Measurements from ENCODE around the gene ADD2.

The ADD2 gene

DNA sequence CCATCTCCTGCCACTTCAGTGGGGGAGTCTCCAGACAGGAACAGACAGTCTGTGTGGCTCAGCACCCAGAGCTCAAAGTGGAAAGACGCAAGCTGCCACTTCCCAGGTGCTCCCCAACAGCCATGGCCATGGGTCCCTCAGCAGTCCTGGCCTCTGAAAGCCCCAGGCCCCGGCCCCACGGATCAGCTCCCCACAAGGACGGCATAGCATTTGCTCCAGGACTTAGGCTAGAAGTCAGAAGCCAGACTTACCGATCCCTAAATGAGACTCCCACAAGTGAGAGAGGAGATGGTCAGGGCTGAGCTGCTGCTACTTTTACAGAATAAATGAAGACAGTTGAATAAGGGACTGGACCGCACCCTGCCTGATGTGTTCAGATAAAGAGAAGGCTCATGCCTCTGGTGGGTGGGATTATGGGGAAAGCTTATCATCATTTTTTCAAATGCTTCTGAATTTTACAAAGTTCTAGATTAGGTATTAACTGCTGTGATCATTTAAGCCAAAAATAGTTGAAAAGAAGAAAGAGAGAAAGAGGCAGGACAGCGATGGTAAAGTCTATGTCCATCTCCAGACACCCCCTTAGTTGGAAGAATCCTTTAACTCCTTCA is 50.5 kb downstream of the ADD2 start:
- TF ChIP-seq, protein P1, sequence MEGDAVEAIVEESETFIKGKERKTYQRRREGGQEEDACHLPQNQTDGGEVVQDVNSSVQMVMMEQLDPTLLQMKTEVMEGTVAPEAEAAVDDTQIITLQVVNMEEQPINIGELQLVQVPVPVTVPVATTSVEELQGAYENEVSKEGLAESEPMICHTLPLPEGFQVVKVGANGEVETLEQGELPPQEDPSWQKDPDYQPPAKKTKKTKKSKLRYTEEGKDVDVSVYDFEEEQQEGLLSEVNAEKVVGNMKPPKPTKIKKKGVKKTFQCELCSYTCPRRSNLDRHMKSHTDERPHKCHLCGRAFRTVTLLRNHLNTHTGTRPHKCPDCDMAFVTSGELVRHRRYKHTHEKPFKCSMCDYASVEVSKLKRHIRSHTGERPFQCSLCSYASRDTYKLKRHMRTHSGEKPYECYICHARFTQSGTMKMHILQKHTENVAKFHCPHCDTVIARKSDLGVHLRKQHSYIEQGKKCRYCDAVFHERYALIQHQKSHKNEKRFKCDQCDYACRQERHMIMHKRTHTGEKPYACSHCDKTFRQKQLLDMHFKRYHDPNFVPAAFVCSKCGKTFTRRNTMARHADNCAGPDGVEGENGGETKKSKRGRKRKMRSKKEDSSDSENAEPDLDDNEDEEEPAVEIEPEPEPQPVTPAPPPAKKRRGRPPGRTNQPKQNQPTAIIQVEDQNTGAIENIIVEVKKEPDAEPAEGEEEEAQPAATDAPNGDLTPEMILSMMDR (IDR thresholded peaks at IDR 0.05; ENCODE audit: poor library complexity, severe bottlenecking), result no peak
- peaks cover 8% of the 10 kb centered on the region for H3K27me3 ChIP-seq (ENCODE audit: insufficient read depth, poor library complexity, severe bottlenecking)
- no peak overlapping the region for H3K27ac ChIP-seq (ENCODE audit: poor library complexity, severe bottlenecking)
- no peak for ATAC-seq (ENCODE audit: low read depth)
- H3K4me1 ChIP-seq (ENCODE audit: insufficient read depth, poor library complexity, severe bottlenecking), result no peaks in the 10 kb centered on the region
- H3K36me3 ChIP-seq (ENCODE audit: low read depth), result no peaks in the 10 kb centered on the region
- H3K4me3 ChIP-seq (ENCODE audit: severe bottlenecking), result no peak overlapping the region
- no peak for DNase-seq (ENCODE audit: low spot score)
- H3K9me3 ChIP-seq (ENCODE audit: severe bottlenecking), result no peaks in the 10 kb centered on the region

DNA sequence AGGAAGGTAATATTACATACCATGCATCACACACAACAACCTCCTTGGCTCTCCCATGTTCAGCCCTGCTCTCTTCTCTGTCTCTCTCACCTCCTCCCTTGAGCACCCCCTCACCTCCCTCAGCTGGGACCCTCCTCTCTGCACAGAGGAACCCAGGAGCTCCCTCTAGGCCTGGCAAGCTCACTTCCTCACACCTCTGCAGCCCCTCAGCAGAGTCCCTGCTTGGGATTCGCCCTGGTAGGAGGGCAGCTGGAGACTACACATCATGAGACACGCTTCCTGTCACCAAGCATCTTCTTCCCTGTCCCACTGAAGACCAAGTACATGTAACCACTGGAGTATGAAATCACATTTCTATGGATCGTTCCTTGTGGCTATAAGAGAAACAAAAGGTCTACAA is 51.0 kb downstream of the ADD2 start:
- Histone ChIP-seq H3K27ac (ENCODE audit: poor library complexity, severe bottlenecking) (no peak overlapping the region), H3K9me3 (ENCODE audit: severe bottlenecking) (no peaks in the 10 kb centered on the region), H3K4me1 (ENCODE audit: insufficient read depth, poor library complexity, severe bottlenecking) (no peaks in the 10 kb centered on the region), H3K27me3 (ENCODE audit: insufficient read depth, poor library complexity, severe bottlenecking) (peaks cover 8% of the 10 kb centered on the region), H3K4me3 (ENCODE audit: severe bottlenecking) (no peak overlapping the region), H3K36me3 (ENCODE audit: low read depth) (no peaks in the 10 kb centered on the region)
- no peak for ATAC-seq (ENCODE audit: low read depth)
- TF ChIP-seq, protein P1 (IDR thresholded peaks at IDR 0.05; ENCODE audit: poor library complexity, severe bottlenecking), result no peak
- DNase-seq (ENCODE audit: low spot score), result no peak

DNA sequence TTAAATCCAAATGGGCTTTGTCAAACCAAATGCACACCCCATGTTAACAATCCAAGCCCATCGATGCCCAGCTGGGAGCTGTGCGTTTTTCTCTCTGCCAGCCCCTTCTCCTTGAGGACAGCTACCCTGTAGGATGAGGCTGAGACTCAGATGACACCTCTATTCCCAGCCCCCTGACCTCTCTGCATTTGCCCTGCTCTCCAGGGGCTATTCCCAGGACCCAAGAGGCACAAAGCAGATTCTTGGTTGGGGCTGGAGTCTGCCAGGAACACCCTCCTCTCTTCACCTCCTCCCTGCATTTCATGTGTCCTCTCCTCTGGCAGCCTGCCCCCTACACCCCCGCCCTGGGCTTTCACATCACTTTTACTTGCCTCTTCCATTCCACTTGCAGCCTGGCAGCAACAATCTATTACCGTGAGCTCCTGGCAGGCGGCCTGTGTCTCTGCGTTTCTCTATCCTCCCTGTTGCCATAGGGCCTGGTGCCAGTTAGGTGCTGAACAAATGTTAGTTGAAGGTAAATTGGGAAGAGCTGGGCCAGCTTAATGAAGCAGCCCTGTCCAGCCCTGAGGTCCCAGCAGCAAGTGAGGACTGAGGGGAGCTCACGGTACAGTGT is 51.8 kb downstream of the ADD2 start:
- H3K4me1 ChIP-seq (ENCODE audit: insufficient read depth, poor library complexity, severe bottlenecking), result no peaks in the 10 kb centered on the region

DNA sequence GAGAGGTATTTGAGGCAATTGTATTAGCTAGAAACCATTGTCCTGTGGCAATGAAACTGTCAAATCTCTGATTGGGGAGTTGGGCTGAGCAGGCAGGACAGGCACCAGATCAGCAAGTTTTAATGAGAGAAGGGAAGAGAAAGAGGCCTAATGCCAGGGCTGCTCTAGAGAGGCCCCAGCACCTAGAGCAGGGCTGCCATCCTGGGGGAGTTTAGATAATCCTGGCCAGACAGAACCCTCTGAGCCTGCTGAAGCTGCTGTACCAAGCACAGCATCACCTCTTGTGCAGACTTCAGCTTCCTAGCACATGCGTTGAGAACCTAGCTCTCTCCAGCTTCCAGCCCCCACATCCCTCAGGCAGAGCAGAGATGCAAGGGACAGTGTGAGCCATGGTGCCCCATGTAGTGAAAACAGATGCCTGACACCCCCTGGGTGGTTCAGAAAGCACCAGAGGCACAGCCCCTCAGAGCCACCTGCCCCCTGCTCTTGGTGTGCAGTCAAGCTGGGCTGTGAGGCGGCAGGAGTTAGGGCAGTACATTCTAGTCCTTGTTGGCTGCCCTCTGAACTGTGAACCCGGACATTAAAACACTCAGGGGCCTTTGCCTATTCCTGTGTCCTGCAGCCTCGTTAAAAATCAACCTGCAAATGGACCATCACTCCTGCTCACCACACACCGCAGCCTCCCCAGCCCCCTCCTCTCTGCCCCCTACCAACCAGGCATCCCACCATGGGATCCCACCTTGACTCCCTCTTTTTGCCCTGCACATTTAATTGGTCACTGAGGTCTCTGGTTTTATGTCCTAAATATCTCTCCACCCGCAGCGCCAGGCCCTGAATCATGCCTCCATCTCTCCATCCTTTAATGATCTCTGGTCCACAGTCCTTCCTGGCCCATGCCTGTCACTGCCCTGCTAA is 52.7 kb downstream of the ADD2 start:
- H3K4me1 ChIP-seq (ENCODE audit: insufficient read depth, poor library complexity, severe bottlenecking), result no peaks in the 10 kb centered on the region
- peaks cover 10% of the 10 kb centered on the region for H3K27me3 ChIP-seq (ENCODE audit: insufficient read depth, poor library complexity, severe bottlenecking)
- TF ChIP-seq, protein P1 (IDR thresholded peaks at IDR 0.05; ENCODE audit: poor library complexity, severe bottlenecking), result no peak
- H3K36me3 ChIP-seq (ENCODE audit: low read depth), result no peaks in the 10 kb centered on the region
- DNase-seq (ENCODE audit: low spot score), result no peak
- H3K27ac ChIP-seq (ENCODE audit: poor library complexity, severe bottlenecking), result no peak overlapping the region
- no peak overlapping the region for H3K4me3 ChIP-seq (ENCODE audit: severe bottlenecking)
- ATAC-seq (ENCODE audit: low read depth), result no peak
- H3K9me3 ChIP-seq (ENCODE audit: severe bottlenecking), result no peaks in the 10 kb centered on the region

More for the DNA sequence above, 51.8 kb downstream of the ADD2 start:
- DNase-seq (ENCODE audit: low spot score), result no peak
- H3K36me3 ChIP-seq (ENCODE audit: low read depth), result no peaks in the 10 kb centered on the region
- ATAC-seq (ENCODE audit: low read depth), result no peak
- H3K27ac ChIP-seq (ENCODE audit: poor library complexity, severe bottlenecking), result no peak overlapping the region
- TF ChIP-seq, protein P1 (IDR thresholded peaks at IDR 0.05; ENCODE audit: poor library complexity, severe bottlenecking), result no peak
- H3K4me3 ChIP-seq (ENCODE audit: severe bottlenecking), result no peak overlapping the region
- no peaks in the 10 kb centered on the region for H3K9me3 ChIP-seq (ENCODE audit: severe bottlenecking)
- H3K27me3 ChIP-seq (ENCODE audit: insufficient read depth, poor library complexity, severe bottlenecking), result peaks cover 8% of the 10 kb centered on the region
